Stimulated activated naive CD8-positive, alpha-beta T cell treated with anti-CD3 and anti-CD28 coated beads, Interleukin-15, amount 100 ng/mL, for 72 hours (primary cell): Measurements from ENCODE around the gene AFG1L.
"Not testable (repeated sequence)": the region's sequence is repeated elsewhere in the genome, so short reads cannot be mapped to it uniquely, and the experiment has no call there.

Source experiments
- ATAC-seq: fragments of 150-1000 bp; cut with Tn5 transposase; 2 replicates; pipeline ENCODE4 v1.10.0; 2021; ENCODE audit warnings: mild to moderate bottlenecking, moderate library complexity
- DNase-seq, 2 donors: peaks; one replicate each; pipeline ENCODE4 v3.0.0; 2021 to 2022
- H3K27ac Mint-ChIP-seq, 2 donors: one replicate each; pipeline ENCODE4 v1.8.0; 2022; ENCODE audit warnings: mild to moderate bottlenecking in 2 of 2, mixed read lengths in 2 of 2, moderate library complexity in 2 of 2
- H3K27me3 Mint-ChIP-seq: one replicate; pipeline ENCODE4 v1.8.0; 2022; ENCODE audit warnings: mixed read lengths
- H3K4me1 Mint-ChIP-seq: one replicate; pipeline ENCODE4 v1.8.0; 2022; ENCODE audit warnings: mild to moderate bottlenecking, mixed read lengths
- H3K4me3 Mint-ChIP-seq, 2 donors: one replicate each; pipeline ENCODE4 v1.8.0; 2022; ENCODE audit warnings: mild to moderate bottlenecking in 2 of 2, mixed read lengths in 2 of 2, moderate library complexity in 1 of 2
- H3K9me3 Mint-ChIP-seq, 2 donors: one replicate each; pipeline ENCODE4 v1.8.0; 2022; ENCODE audit warnings: mixed read lengths in 2 of 2

AFG1L gene

GRCh38 chr6:108407904-108408827, 113.3 kb downstream of the AFG1L start:
- DNase-seq (no peak), ATAC-seq (no peak)
- H3K4me3 Mint-ChIP-seq = no peak overlapping the region
- H3K27me3 Mint-ChIP-seq = no peaks in the 10 kb centered on the region
- H3K27ac Mint-ChIP-seq = no peak overlapping the region
- peaks cover 9 to 14% of the 10 kb centered on the region in 2 donors for H3K9me3 Mint-ChIP-seq
- H3K4me1 Mint-ChIP-seq = no peaks in the 10 kb centered on the region

GRCh38 chr6:108408861-108409260, 114.0 kb downstream of the AFG1L start:
- H3K27me3 Mint-ChIP-seq = no peaks in the 10 kb centered on the region
- no peak for DNase-seq
- H3K9me3 Mint-ChIP-seq = peaks cover 14 to 21% of the 10 kb centered on the region in 2 donors
- H3K4me3 Mint-ChIP-seq = no peak overlapping the region
- no peak overlapping the region for H3K27ac Mint-ChIP-seq
- H3K4me1 Mint-ChIP-seq = no peaks in the 10 kb centered on the region
- ATAC-seq = no peak

- not testable (repeated sequence) for H3K4me1 Mint-ChIP-seq, ATAC-seq, H3K27ac Mint-ChIP-seq, H3K4me3 Mint-ChIP-seq, DNase-seq, H3K27me3 Mint-ChIP-seq
- H3K9me3 Mint-ChIP-seq = peaks cover 26 to 31% of the 10 kb centered on the region in 2 donors
Measured at GRCh38 chr6:108416047-108416833, 121.4 kb downstream of the AFG1L start.

- Mint-ChIP-seq H3K9me3 (peaks cover 23 to 26% of the 10 kb centered on the region in 2 donors), H3K4me3 (no peak overlapping the region), H3K27ac (no peak overlapping the region), H3K27me3 (no peaks in the 10 kb centered on the region), H3K4me1 (no peaks in the 10 kb centered on the region)
- DNase-seq (no peak), ATAC-seq (no peak)
Measured at GRCh38 chr6:108417027-108417426, 122.2 kb downstream of the AFG1L start.

- no peaks in the 10 kb centered on the region for H3K27me3 Mint-ChIP-seq
- peaks cover 8 to 10% of the 10 kb centered on the region in 2 donors for H3K9me3 Mint-ChIP-seq
- no peak for ATAC-seq
- H3K4me3 Mint-ChIP-seq = no peak overlapping the region
- no peak for DNase-seq
- H3K4me1 Mint-ChIP-seq = no peaks in the 10 kb centered on the region
- no peak overlapping the region for H3K27ac Mint-ChIP-seq
Measured at GRCh38 chr6:108419474-108419873, 124.6 kb downstream of the AFG1L start.

- no peaks in the 10 kb centered on the region for H3K4me1 Mint-ChIP-seq
- peaks cover 6 to 7% of the 10 kb centered on the region in 2 donors for H3K9me3 Mint-ChIP-seq
- H3K4me3 Mint-ChIP-seq = no peak overlapping the region
- H3K27me3 Mint-ChIP-seq = no peaks in the 10 kb centered on the region
- H3K27ac Mint-ChIP-seq = no peak overlapping the region
- ATAC-seq (no peak), DNase-seq (no peak)
Measured at GRCh38 chr6:108419934-108420609, 125.2 kb downstream of the AFG1L start.

- H3K9me3 Mint-ChIP-seq = no peaks in the 10 kb centered on the region
- ATAC-seq (no peak), DNase-seq (no peak)
- no peak overlapping the region for H3K27ac Mint-ChIP-seq
- no peaks in the 10 kb centered on the region for H3K4me1 Mint-ChIP-seq
- no peak overlapping the region for H3K4me3 Mint-ChIP-seq
- H3K27me3 Mint-ChIP-seq = no peaks in the 10 kb centered on the region
Measured at GRCh38 chr6:108421366-108421765, 126.5 kb downstream of the AFG1L start.

- no peaks in the 10 kb centered on the region for H3K4me1 Mint-ChIP-seq
- no peak for DNase-seq
- peaks cover 0 to 8% of the 10 kb centered on the region in 2 donors for H3K9me3 Mint-ChIP-seq
- no peak for ATAC-seq
- no peak overlapping the region for H3K4me3 Mint-ChIP-seq
- no peak overlapping the region for H3K27ac Mint-ChIP-seq
- H3K27me3 Mint-ChIP-seq = no peaks in the 10 kb centered on the region
Measured at GRCh38 chr6:108423982-108424705, 129.3 kb downstream of the AFG1L start.

- DNase-seq (no peak), ATAC-seq (no peak)
- Mint-ChIP-seq H3K4me3 (no peak overlapping the region), H3K27ac (no peak overlapping the region), H3K9me3 (peaks cover 0 to 8% of the 10 kb centered on the region in 2 donors), H3K4me1 (no peaks in the 10 kb centered on the region), H3K27me3 (no peaks in the 10 kb centered on the region)
Measured at GRCh38 chr6:108425428-108425827, 130.6 kb downstream of the AFG1L start.

GRCh38 chr6:108432143-108432542, 137.3 kb downstream of the AFG1L start:
- no peak overlapping the region for H3K27ac Mint-ChIP-seq
- DNase-seq (no peak), ATAC-seq (no peak)
- H3K4me1 Mint-ChIP-seq = no peaks in the 10 kb centered on the region
- H3K27me3 Mint-ChIP-seq = no peaks in the 10 kb centered on the region
- no peak overlapping the region for H3K4me3 Mint-ChIP-seq
- peaks cover 0 to 8% of the 10 kb centered on the region in 2 donors for H3K9me3 Mint-ChIP-seq

GRCh38 chr6:108432792-108433191, 137.9 kb downstream of the AFG1L start:
- no peak for ATAC-seq
- H3K9me3 Mint-ChIP-seq = peaks cover 0 to 8% of the 10 kb centered on the region in 2 donors
- no peak for DNase-seq
- H3K27ac Mint-ChIP-seq = no peak overlapping the region
- no peaks in the 10 kb centered on the region for H3K4me1 Mint-ChIP-seq
- H3K27me3 Mint-ChIP-seq = no peaks in the 10 kb centered on the region
- H3K4me3 Mint-ChIP-seq = no peak overlapping the region

GRCh38 chr6:108434222-108434621, 139.4 kb downstream of the AFG1L start:
- no peak overlapping the region for H3K27ac Mint-ChIP-seq
- no peaks in the 10 kb centered on the region for H3K4me1 Mint-ChIP-seq
- DNase-seq (no peak), ATAC-seq (no peak)
- H3K4me3 Mint-ChIP-seq = no peak overlapping the region
- no peaks in the 10 kb centered on the region for H3K9me3 Mint-ChIP-seq
- H3K27me3 Mint-ChIP-seq = peaks cover 9% of the 10 kb centered on the region

GRCh38 chr6:108435391-108435790, 140.5 kb downstream of the AFG1L start:
- H3K9me3 Mint-ChIP-seq = no peaks in the 10 kb centered on the region
- H3K4me1 Mint-ChIP-seq = no peaks in the 10 kb centered on the region
- ATAC-seq = no peak
- H3K27ac Mint-ChIP-seq = no peak overlapping the region
- H3K27me3 Mint-ChIP-seq = peaks cover 9% of the 10 kb centered on the region
- DNase-seq = no peak
- no peak overlapping the region for H3K4me3 Mint-ChIP-seq

- H3K27ac Mint-ChIP-seq = no peak overlapping the region
- no peaks in the 10 kb centered on the region for H3K4me1 Mint-ChIP-seq
- no peaks in the 10 kb centered on the region for H3K9me3 Mint-ChIP-seq
- H3K27me3 Mint-ChIP-seq = peaks cover 9% of the 10 kb centered on the region
- ATAC-seq = no peak
- no peak for DNase-seq
- H3K4me3 Mint-ChIP-seq = no peak overlapping the region
Measured at GRCh38 chr6:108436771-108437170, 141.9 kb downstream of the AFG1L start.

GRCh38 chr6:108437821-108438220, 143.0 kb downstream of the AFG1L start:
- ATAC-seq = no peak
- Mint-ChIP-seq H3K9me3 (no peaks in the 10 kb centered on the region), H3K27ac (no peak overlapping the region), H3K4me3 (no peak overlapping the region), H3K27me3 (peaks cover 9% of the 10 kb centered on the region), H3K4me1 (no peaks in the 10 kb centered on the region)
- DNase-seq = no peak
